ENCODE results near the gene TUBA4A.

DNA sequence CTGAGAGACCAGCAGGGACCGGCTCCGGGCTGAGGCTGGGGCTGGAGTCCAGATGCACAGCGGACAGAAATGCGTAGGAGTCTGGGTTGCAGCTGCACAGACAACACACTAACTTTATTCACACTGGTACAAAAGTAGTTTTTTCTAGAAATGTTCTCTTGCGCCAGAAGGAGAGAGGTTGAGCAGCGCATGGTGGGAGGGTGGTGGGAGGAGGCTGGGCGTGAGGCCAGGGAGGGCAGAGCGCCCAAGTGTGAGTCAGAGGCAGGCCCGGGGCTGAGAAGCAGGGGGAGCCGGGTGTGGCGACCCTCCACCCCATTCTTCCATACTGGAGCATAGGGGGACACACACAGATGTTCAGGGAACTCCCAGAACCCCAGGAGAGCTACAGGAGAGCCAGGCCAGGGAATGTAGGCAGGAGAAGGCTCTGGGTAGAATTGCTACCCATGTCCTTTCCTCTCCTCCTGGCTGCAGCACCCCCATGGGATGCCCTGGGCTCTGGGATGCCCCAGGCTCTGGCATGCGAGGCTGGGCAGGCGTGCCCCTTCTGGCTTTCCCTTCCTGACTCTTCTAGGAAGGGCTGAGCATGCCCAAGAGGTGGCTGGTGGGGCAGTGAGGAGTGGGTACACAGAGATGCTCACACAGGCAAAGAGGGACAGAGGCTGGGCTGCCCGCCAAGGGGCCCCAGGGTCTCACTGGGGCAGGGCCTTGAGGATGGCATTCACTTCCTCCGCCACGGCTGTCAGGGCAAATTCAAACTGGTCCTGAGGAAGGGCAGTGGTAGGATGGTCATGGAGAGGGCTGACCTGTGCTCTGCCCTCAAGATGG, 36.0 kb upstream of the TUBA4A start:
- TF ChIP-seq, protein P1, sequence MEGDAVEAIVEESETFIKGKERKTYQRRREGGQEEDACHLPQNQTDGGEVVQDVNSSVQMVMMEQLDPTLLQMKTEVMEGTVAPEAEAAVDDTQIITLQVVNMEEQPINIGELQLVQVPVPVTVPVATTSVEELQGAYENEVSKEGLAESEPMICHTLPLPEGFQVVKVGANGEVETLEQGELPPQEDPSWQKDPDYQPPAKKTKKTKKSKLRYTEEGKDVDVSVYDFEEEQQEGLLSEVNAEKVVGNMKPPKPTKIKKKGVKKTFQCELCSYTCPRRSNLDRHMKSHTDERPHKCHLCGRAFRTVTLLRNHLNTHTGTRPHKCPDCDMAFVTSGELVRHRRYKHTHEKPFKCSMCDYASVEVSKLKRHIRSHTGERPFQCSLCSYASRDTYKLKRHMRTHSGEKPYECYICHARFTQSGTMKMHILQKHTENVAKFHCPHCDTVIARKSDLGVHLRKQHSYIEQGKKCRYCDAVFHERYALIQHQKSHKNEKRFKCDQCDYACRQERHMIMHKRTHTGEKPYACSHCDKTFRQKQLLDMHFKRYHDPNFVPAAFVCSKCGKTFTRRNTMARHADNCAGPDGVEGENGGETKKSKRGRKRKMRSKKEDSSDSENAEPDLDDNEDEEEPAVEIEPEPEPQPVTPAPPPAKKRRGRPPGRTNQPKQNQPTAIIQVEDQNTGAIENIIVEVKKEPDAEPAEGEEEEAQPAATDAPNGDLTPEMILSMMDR (IDR thresholded peaks at IDR 0.05; ENCODE audit: control extremely low read depth in 1 of 3, insufficient read depth in 1 of 3, low read depth in 1 of 3, low read length in 3 of 3) = no peak
- TF ChIP-seq, protein P2, sequence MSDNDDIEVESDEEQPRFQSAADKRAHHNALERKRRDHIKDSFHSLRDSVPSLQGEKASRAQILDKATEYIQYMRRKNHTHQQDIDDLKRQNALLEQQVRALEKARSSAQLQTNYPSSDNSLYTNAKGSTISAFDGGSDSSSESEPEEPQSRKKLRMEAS (IDR thresholded peaks at IDR 0.05) = no peak
- TF ChIP-seq POLR2A (IDR thresholded peaks at IDR 0.05; ENCODE audit: control extremely low read depth in 1 of 2, low read depth in 2 of 2, low read length in 2 of 2) = no peak
- no peak for TF ChIP-seq HDAC2 (IDR thresholded peaks at IDR 0.05; ENCODE audit: borderline replicate concordance in 1 of 2, low read depth in 2 of 2, low read length in 2 of 2)

Data from H1 (cell line).